ENCODE results near the gene CCNB1.
"Not testable (repeated sequence)": the region's sequence is repeated elsewhere in the genome, so short reads cannot be mapped to it uniquely, and the experiment has no call there.

The CCNB1 gene

DNA sequence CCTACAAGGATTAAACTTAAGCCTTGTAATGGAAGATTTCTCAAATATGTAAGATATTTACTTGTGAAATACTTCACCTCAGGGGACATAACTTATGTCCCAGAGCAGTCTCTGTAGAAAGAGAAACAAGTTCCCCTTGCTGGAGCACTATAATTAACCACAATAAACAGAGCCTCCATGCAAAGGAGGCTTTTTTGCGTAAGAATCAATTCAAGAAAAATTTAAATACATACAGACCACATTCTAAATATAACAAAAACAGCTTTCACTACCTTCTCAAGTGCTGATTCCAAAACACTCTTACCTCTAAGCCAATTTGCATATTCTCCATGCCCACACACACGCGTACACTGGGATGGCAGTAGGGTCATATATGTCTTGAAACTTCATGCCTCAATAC lies 30.7 kb upstream of the CCNB1 start:
- TF ChIP-seq ZFP3 (CRISPR knock-in tag; IDR thresholded peaks at IDR 0.05), result no peak
- no peak for TF ChIP-seq ZNF70 (CRISPR knock-in tag; IDR thresholded peaks at IDR 0.05)
- TF ChIP-seq, protein P1, sequence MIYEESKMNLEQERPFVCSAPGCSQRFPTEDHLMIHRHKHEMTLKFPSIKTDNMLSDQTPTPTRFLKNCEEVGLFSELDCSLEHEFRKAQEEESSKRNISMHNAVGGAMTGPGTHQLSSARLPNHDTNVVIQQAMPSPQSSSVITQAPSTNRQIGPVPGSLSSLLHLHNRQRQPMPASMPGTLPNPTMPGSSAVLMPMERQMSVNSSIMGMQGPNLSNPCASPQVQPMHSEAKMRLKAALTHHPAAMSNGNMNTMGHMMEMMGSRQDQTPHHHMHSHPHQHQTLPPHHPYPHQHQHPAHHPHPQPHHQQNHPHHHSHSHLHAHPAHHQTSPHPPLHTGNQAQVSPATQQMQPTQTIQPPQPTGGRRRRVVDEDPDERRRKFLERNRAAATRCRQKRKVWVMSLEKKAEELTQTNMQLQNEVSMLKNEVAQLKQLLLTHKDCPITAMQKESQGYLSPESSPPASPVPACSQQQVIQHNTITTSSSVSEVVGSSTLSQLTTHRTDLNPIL (CRISPR knock-in tag; IDR thresholded peaks at IDR 0.05; ENCODE audit: low read depth), result no peak
- no peak for TF ChIP-seq TOX (CRISPR knock-in tag; IDR thresholded peaks at IDR 0.05; ENCODE audit: borderline replicate concordance)
- no peak for TF ChIP-seq ZC3H10 (CRISPR knock-in tag; IDR thresholded peaks at IDR 0.05)
- TF ChIP-seq ZNF565 (CRISPR knock-in tag; conservative IDR thresholded peaks at IDR 0.05; ENCODE audit: low read depth), result no peak
- no peak for ATAC-seq

DNA sequence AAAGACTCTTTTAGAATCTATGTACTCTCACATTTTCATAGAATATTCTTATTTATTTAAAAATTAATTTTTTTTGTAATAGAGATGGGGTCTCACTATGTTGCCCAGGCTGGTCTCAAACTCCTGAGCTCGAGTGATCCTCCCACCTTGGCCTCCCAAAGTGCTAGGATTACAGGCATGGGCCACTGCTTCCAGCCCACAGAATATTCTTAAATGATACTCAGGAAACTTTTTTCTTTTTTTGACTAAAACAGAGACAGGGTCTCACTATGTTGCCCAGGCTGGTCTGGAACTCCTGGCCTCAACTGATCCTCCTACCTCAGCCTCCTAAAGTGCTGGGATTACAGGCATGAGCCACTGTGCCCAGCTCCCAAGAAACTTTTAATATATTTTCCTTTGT lies 29.7 kb upstream of the CCNB1 start:
- ATAC-seq, result not testable (repeated sequence)

DNA sequence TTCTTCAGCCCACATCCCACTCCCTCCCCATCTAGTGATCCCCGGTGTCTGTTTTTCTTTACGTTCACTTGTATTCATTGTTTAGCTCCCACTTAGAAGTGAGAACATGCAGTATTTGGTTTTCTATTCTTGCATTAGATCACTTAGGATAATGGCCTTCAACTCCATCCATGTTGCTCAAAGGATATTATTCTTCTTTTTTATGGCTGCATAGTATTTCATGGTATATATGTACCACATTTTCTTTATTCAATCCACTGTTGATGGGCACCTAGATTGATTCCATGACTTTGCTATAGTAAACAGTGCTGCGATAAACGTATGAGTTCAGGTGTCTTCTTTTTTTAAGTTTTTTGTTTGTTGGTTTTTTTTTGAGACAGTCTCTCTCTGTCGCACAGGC lies 29.1 kb upstream of the CCNB1 start:
- TF ChIP-seq ESRRG (CRISPR knock-in tag; IDR thresholded peaks at IDR 0.05) (no peak), ZNF8 (CRISPR knock-in tag; IDR thresholded peaks at IDR 0.05) (no peak), RARB (CRISPR knock-in tag; IDR thresholded peaks at IDR 0.05) (no peak), SNAI2 (CRISPR knock-in tag; IDR thresholded peaks at IDR 0.05) (no peak), ZFP3 (CRISPR knock-in tag; IDR thresholded peaks at IDR 0.05) (no peak), CSDC2 (CRISPR knock-in tag; IDR thresholded peaks at IDR 0.05) (no peak), GLIS3 (CRISPR knock-in tag; IDR thresholded peaks at IDR 0.05) (no peak), ZC3H10 (CRISPR knock-in tag; IDR thresholded peaks at IDR 0.05) (no peak), TOX (CRISPR knock-in tag; IDR thresholded peaks at IDR 0.05; ENCODE audit: borderline replicate concordance) (no peak), ZFP30 (CRISPR knock-in tag; IDR thresholded peaks at IDR 0.05) (no peak), TCF4 (CRISPR knock-in tag; IDR thresholded peaks at IDR 0.05; ENCODE audit: borderline replicate concordance) (no peak), ARNTL (CRISPR knock-in tag; IDR thresholded peaks at IDR 0.05; ENCODE audit: borderline replicate concordance, low read depth) (no peak), ZNF70 (CRISPR knock-in tag; IDR thresholded peaks at IDR 0.05) (no peak), BACH2 (CRISPR knock-in tag; IDR thresholded peaks at IDR 0.05; ENCODE audit: borderline replicate concordance) (no peak), ISL1 (CRISPR knock-in tag; IDR thresholded peaks at IDR 0.05) (no peak), ZNF565 (CRISPR knock-in tag; conservative IDR thresholded peaks at IDR 0.05; ENCODE audit: low read depth) (no peak)
- TF ChIP-seq, protein P2, sequence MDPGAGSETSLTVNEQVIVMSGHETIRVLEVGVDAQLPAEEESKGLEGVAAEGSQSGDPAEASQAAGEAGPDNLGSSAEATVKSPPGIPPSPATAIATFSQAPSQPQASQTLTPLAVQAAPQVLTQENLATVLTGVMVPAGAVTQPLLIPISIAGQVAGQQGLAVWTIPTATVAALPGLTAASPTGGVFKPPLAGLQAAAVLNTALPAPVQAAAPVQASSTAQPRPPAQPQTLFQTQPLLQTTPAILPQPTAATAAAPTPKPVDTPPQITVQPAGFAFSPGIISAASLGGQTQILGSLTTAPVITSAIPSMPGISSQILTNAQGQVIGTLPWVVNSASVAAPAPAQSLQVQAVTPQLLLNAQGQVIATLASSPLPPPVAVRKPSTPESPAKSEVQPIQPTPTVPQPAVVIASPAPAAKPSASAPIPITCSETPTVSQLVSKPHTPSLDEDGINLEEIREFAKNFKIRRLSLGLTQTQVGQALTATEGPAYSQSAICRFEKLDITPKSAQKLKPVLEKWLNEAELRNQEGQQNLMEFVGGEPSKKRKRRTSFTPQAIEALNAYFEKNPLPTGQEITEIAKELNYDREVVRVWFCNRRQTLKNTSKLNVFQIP (CRISPR knock-in tag; IDR thresholded peaks at IDR 0.05; ENCODE audit: borderline replicate concordance, low read depth), result no peak
- TF ChIP-seq, protein P3, sequence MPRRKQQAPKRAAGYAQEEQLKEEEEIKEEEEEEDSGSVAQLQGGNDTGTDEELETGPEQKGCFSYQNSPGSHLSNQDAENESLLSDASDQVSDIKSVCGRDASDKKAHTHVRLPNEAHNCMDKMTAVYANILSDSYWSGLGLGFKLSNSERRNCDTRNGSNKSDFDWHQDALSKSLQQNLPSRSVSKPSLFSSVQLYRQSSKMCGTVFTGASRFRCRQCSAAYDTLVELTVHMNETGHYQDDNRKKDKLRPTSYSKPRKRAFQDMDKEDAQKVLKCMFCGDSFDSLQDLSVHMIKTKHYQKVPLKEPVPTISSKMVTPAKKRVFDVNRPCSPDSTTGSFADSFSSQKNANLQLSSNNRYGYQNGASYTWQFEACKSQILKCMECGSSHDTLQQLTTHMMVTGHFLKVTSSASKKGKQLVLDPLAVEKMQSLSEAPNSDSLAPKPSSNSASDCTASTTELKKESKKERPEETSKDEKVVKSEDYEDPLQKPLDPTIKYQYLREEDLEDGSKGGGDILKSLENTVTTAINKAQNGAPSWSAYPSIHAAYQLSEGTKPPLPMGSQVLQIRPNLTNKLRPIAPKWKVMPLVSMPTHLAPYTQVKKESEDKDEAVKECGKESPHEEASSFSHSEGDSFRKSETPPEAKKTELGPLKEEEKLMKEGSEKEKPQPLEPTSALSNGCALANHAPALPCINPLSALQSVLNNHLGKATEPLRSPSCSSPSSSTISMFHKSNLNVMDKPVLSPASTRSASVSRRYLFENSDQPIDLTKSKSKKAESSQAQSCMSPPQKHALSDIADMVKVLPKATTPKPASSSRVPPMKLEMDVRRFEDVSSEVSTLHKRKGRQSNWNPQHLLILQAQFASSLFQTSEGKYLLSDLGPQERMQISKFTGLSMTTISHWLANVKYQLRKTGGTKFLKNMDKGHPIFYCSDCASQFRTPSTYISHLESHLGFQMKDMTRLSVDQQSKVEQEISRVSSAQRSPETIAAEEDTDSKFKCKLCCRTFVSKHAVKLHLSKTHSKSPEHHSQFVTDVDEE (CRISPR knock-in tag; IDR thresholded peaks at IDR 0.05), result no peak
- TF ChIP-seq, protein P4, sequence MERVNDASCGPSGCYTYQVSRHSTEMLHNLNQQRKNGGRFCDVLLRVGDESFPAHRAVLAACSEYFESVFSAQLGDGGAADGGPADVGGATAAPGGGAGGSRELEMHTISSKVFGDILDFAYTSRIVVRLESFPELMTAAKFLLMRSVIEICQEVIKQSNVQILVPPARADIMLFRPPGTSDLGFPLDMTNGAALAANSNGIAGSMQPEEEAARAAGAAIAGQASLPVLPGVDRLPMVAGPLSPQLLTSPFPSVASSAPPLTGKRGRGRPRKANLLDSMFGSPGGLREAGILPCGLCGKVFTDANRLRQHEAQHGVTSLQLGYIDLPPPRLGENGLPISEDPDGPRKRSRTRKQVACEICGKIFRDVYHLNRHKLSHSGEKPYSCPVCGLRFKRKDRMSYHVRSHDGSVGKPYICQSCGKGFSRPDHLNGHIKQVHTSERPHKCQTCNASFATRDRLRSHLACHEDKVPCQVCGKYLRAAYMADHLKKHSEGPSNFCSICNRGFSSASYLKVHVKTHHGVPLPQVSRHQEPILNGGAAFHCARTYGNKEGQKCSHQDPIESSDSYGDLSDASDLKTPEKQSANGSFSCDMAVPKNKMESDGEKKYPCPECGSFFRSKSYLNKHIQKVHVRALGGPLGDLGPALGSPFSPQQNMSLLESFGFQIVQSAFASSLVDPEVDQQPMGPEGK (CRISPR knock-in tag; IDR thresholded peaks at IDR 0.05; ENCODE audit: borderline replicate concordance), result no peak
- TF ChIP-seq, protein P5, sequence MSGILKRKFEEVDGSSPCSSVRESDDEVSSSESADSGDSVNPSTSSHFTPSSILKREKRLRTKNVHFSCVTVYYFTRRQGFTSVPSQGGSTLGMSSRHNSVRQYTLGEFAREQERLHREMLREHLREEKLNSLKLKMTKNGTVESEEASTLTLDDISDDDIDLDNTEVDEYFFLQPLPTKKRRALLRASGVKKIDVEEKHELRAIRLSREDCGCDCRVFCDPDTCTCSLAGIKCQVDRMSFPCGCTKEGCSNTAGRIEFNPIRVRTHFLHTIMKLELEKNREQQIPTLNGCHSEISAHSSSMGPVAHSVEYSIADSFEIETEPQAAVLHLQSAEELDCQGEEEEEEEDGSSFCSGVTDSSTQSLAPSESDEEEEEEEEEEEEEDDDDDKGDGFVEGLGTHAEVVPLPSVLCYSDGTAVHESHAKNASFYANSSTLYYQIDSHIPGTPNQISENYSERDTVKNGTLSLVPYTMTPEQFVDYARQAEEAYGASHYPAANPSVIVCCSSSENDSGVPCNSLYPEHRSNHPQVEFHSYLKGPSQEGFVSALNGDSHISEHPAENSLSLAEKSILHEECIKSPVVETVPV (CRISPR knock-in tag; IDR thresholded peaks at IDR 0.05), result no peak
- ATAC-seq, result no peak

Data from SK-N-SH treated with all-trans-retinoic acid at 6 μM for 48 hours (cell line).